OCI-LY3 (cell line): ENCODE measurements around the gene TMEM135.

Source experiments
- CTCF ChIP-seq: fragments of 200-600, 300-600 bp; sonication (generic); IDR thresholded peaks from 2 replicates; pipeline ENCODE4 v1.5.1; 2014; ENCODE audit warnings: antibody characterized with exemption, low read length, low read depth
- EZH2phosphoT487 ChIP-seq: fragments of 200-600 bp; shearing (Covaris generic); IDR thresholded peaks from 2 replicates; pipeline ENCODE4 v1.6.1; 2018; ENCODE audit warnings: antibody characterized with exemption, mixed run types, low read depth

GRCh38 chr11:87304412-87304811, 266.7 kb downstream of the TMEM135 start:
- TF ChIP-seq CTCF = no peak
- TF ChIP-seq EZH2phosphoT487 = no peak
